ENCODE results near the gene VPS51. TPM values are rescaled to one million over a fixed set of nuclear protein-coding genes. Genes with fewer than 3 reads are reported as not detected.
A peak's percentile ranks its signal among the peaks of the same experiment; 100 is the strongest.

Gene VPS51
- total RNA-seq, 1 experiment from 2014 or later: 89.5 TPM

- DNase-seq (ENCODE audit: low read depth, low spot score) (no peak), ATAC-seq (no peak)
- intact Hi-C loops (cut with micrococcal nuclease): loop anchor here (5.0 kb wide), 1 partner anchor 83 kb away; the partner anchor contains the start of gene ARL2
- no TSS peak for BruUV-seq (replicated peaks)
- H3K4me2 ChIP-seq (ENCODE audit: low read length): peak overlapping the region; percentile 88
- TF ChIP-seq EZH2 (IDR thresholded peaks at IDR 0.05): no peak
- no peak for TF ChIP-seq POLR2AphosphoS5 (IDR thresholded peaks at IDR 0.05; ENCODE audit: low read depth, low read length)
- TF ChIP-seq ATF3 (IDR thresholded peaks at IDR 0.05): no peak
- TF ChIP-seq ZBTB33 (IDR thresholded peaks at IDR 0.05; ENCODE audit: extremely low read depth, insufficient replicate concordance, low read length): no peak
- TF ChIP-seq YY1 (IDR thresholded peaks at IDR 0.05; ENCODE audit: extremely low read depth, insufficient replicate concordance, low read depth, low read length): no peak
- no peak for TF ChIP-seq RAD21 (IDR thresholded peaks at IDR 0.05; ENCODE audit: low read depth)
- no peak for TF ChIP-seq CEBPB (IDR thresholded peaks at IDR 0.05; ENCODE audit: low read depth)
- TF ChIP-seq TCF7L2 (IDR thresholded peaks at IDR 0.05; ENCODE audit: borderline replicate concordance, extremely low read depth, insufficient read depth, insufficient read length): no peak
- no peak for TF ChIP-seq CBX3 (IDR thresholded peaks at IDR 0.05; ENCODE audit: low read depth)
- no peak for TF ChIP-seq FOSL1 (IDR thresholded peaks at IDR 0.05; ENCODE audit: low read depth)
- TF ChIP-seq JUND (IDR thresholded peaks at IDR 0.05): no peak
- no peak for TF ChIP-seq POLR2A (IDR thresholded peaks at IDR 0.05; ENCODE audit: borderline replicate concordance, extremely low read depth, insufficient read depth, insufficient read length)
- no peak for TF ChIP-seq EZH2phosphoT487 (IDR thresholded peaks at IDR 0.05; ENCODE audit: borderline replicate concordance)
- no peak for TF ChIP-seq REST (IDR thresholded peaks at IDR 0.05; ENCODE audit: low read depth)
- TF ChIP-seq SP1 (IDR thresholded peaks at IDR 0.05; ENCODE audit: low read depth): no peak
- H3K4me3 ChIP-seq (replicated peaks in 1 of 2; ENCODE audit: low read depth in 1 of 2, low read length in 2 of 2): peak overlapping the region; percentile 74 to 78
- no peaks in the 10 kb centered on the region for H3K9me3 ChIP-seq (ENCODE audit: control insufficient read depth in 1 of 2, insufficient read depth in 1 of 2, low read depth in 1 of 2, low read length in 2 of 2)
- H3K27ac ChIP-seq (ENCODE audit: low read depth, low read length): peak overlapping the region; percentile 63
- CTCF ChIA-PET: interaction anchor here (0.6 to 1.7 kb wide), 2 partner anchors 15 to 250 kb away, joined by 3 to 14 read pairs; no protein-coding TSS in a partner anchor
- H3K9me2 ChIP-seq (ENCODE audit: insufficient read depth): no peaks in the 10 kb centered on the region
- H3K27me3 ChIP-seq (ENCODE audit: insufficient read depth, low read length): no peaks in the 10 kb centered on the region
- H4K20me1 ChIP-seq (ENCODE audit: insufficient read depth): no peaks in the 10 kb centered on the region
- no peak overlapping the region for H2AFZ ChIP-seq (ENCODE audit: low read depth, low read length, poor library complexity, severe bottlenecking)
- H3K4me1 ChIP-seq (ENCODE audit: control insufficient read depth in 1 of 2, insufficient read depth in 2 of 2, low read length in 2 of 2): peaks cover 3 to 12% of the 10 kb centered on the region in 2 experiments; a peak in 3 of 4 replicates
- RAD21 ChIA-PET (ENCODE audit: low non-redundant PET in 1 of 2, low total read pairs in 2 of 2, uncharacterized antibody in 2 of 2, unreplicated experiment in 2 of 2): no interaction called here
- POLR2A ChIA-PET: interaction anchor here (1.0 to 3.2 kb wide), 2 partner anchors 15 to 16 kb away, joined by 3 to 21 read pairs; partner anchors contain the start of gene TM7SF2
- H3K36me3 ChIP-seq (ENCODE audit: control insufficient read depth in 1 of 2, insufficient read depth in 2 of 2, low read length in 2 of 2): peaks cover 3 to 6% of the 10 kb centered on the region in 2 experiments; a peak in 2 of 4 replicates
- peak overlapping the region; percentile 77 for H3K9ac ChIP-seq (ENCODE audit: low read length)
- peaks cover 18% of the 10 kb centered on the region for H3K79me2 ChIP-seq (ENCODE audit: insufficient read depth, low read length)
Measured at GRCh38 chr11:65095427-65095826, 587 bp upstream of the VPS51 start.

All from HCT116 (cell line).